H1 (cell line): Measurements from ENCODE around the gene ITPKB. TPM values are rescaled to one million over a fixed set of nuclear protein-coding genes. Genes with fewer than 3 reads are reported as not detected.
A peak's percentile ranks its signal among the peaks of the same experiment; 100 is the strongest.

Experiments
- CREB1 ChIP-seq: IDR thresholded peaks from 2 replicates; pipeline ENCODE4 v1.6.1; 2012; ENCODE audit warnings: inconsistent platforms
- EGR1 ChIP-seq: IDR thresholded peaks from 2 replicates; pipeline ENCODE4 v1.6.1; 2011; ENCODE audit warnings: low read depth, low read length, borderline replicate concordance
- GABPA ChIP-seq: IDR thresholded peaks from 2 replicates; pipeline ENCODE4 v1.6.1; 2011; ENCODE audit warnings: mild to moderate bottlenecking, low read length, moderate library complexity, borderline replicate concordance; ENCODE audit not compliant: insufficient read depth
- NRF1 ChIP-seq: IDR thresholded peaks from 2 replicates; pipeline ENCODE4 v1.6.1; 2011; ENCODE audit warnings: mild to moderate bottlenecking, low read depth, low read length, improper control_type of control experiment
- POLR2A ChIP-seq, 2 experiments: IDR thresholded peaks; 1 replicate in 1 of 2; 2 replicates in 1 of 2; pipeline ENCODE4 v1.6.1; 2011; ENCODE audit warnings: low read depth in 2 of 2, low read length in 2 of 2, mild to moderate bottlenecking in 2 of 2; ENCODE audit errors: control extremely low read depth in 1 of 2
- POLR2AphosphoS5 ChIP-seq: IDR thresholded peaks from 2 replicates; pipeline ENCODE4 v1.6.1; 2011; ENCODE audit warnings: low read depth, low read length
- POU5F1 ChIP-seq: IDR thresholded peaks from 2 replicates; pipeline ENCODE4 v1.6.1; 2011; ENCODE audit warnings: low read depth, mild to moderate bottlenecking, low read length, moderate library complexity
- RAD21 ChIP-seq, 2 experiments: IDR thresholded peaks in 1 of 2; conservative IDR thresholded peaks in 1 of 2; 2 replicates each; pipeline ENCODE4 v1.6.1; 2011; ENCODE audit warnings: low read depth in 2 of 2, low read length in 2 of 2, improper control_type of control experiment in 1 of 2, inconsistent platforms in 1 of 2, mild to moderate bottlenecking in 1 of 2, moderate library complexity in 1 of 2
- RFX5 ChIP-seq: IDR thresholded peaks from 2 replicates; pipeline ENCODE4 v1.6.1; 2011; ENCODE audit warnings: low read depth, low read length, improper control_type of control experiment, borderline replicate concordance
- SUZ12 ChIP-seq: fragments of 200-600 bp; sonication (generic); IDR thresholded peaks from 2 replicates; pipeline ENCODE4 v1.6.1; 2012; ENCODE audit warnings: mild to moderate bottlenecking, inconsistent platforms, low read length, moderate library complexity, mixed read lengths
- TAF7 ChIP-seq: optimal IDR thresholded peaks from 2 replicates; pipeline ENCODE3; 2011; ENCODE audit warnings: low read depth, mild to moderate bottlenecking, inconsistent platforms, low read length, moderate library complexity, borderline replicate concordance
- polyA plus RNA-seq, 7 experiments: library from polyadenylated mRNA; depleted of rRNA in 3 of 7; stranded (reverse) in 5 of 7; unstranded in 2 of 7; fragments of >200 nt in 5 of 7; fragments of 200-250 nt in 2 of 7; gene quantifications; 1 replicate in 5 of 7; 2 replicates in 1 of 7; 4 replicates in 1 of 7; pipeline versions ENCODE4 v1.2.1 to v1.2.3, GENCODE V29; 2011 to 2013; ENCODE audit warnings: missing spikeins in 2 of 7, mixed read lengths in 2 of 7
- total RNA-seq: library from RNA; stranded (reverse); fragmentation: NEBNext Ultra II Directional; extraction: Animal tissue kit (Norgen Biotek cat#: 25700); gene quantifications from 2 replicates; pipeline ENCODE4 v1.2.1, GENCODE V29; 2021
- TF ChIP-seq, protein P1 (sequence below): IDR thresholded peaks from 2 replicates; pipeline ENCODE4 v1.6.1; 2012; ENCODE audit warnings: inconsistent platforms

Gene ITPKB
- total and polyA plus RNA-seq, 2 of the 8 experiments (the other 6 are each of a cell fraction or from before 2014, with no cell fraction given), result 1.7 to 4.8 TPM

DNA sequence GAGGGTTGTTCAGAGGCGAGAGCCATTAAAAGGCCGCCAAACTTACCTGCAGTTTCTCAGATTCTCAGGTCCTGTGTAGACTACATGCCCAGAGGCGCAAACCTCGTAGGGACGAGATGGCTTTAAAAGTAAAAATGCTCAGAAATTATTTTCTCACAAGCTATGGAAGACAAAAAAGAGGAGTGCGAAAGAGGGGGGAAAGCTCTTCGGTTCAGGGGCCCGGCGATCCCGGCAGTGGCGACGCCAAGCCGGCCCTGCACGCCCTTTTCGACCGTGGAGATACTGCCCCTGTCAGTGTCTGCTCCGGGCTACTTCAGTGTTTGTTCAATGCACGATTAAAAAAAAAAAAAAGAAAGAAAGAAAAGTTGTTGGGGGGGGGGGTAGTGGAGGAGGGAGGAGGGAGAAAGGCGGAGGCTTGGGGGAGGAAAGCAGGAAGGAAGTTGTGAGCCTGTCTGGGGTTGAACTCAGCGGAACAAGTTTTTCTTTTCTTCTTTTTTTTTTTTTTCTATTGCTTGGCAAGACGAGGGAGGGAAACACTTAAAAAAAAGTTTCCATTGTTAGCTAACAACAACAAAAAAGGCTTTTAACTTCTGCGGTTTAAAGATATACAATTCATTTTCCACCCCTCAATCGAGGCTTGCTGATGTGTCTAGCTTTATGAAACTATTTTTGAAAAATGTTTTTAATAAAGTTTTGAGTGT, at the start of gene ITPKB (continued):
- TF ChIP-seq POU5F1, result no peak
- no peak for TF ChIP-seq TAF7
- TF ChIP-seq CREB1, result no peak
- no peak for TF ChIP-seq EGR1
- 0 out of 2 replicates have a peak, but pooled peaks have one; percentile 26 for TF ChIP-seq GABPA
- peak; percentile 33 for TF ChIP-seq SUZ12
- no peak for TF ChIP-seq POLR2A (IDR thresholded peaks at IDR 0.05; ENCODE audit: control extremely low read depth in 1 of 2, low read depth in 2 of 2, low read length in 2 of 2)
- TF ChIP-seq, protein P1, sequence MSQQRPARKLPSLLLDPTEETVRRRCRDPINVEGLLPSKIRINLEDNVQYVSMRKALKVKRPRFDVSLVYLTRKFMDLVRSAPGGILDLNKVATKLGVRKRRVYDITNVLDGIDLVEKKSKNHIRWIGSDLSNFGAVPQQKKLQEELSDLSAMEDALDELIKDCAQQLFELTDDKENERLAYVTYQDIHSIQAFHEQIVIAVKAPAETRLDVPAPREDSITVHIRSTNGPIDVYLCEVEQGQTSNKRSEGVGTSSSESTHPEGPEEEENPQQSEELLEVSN, result peak; percentile 63; the same call in 1 of the 2 replicates
- TF ChIP-seq POLR2AphosphoS5, result no peak
- no peak for TF ChIP-seq RAD21 (IDR thresholded peaks at IDR 0.05 in 1 of 2, conservative IDR thresholded peaks at IDR 0.05 in 1 of 2; ENCODE audit: low read depth in 2 of 2, low read length in 2 of 2)
- no peak for TF ChIP-seq RFX5
- TF ChIP-seq NRF1, result no peak
